Karpas-422 (cell line): ENCODE measurements around the gene ALDH16A1. TPM values are rescaled to one million over a fixed set of nuclear protein-coding genes. Genes with fewer than 3 reads are reported as not detected.

ENCODE experiments used
- DNase-seq: peaks from one replicate; pipeline ENCODE4 v3.0.0-alpha.2; 2015
- H2AFZ ChIP-seq: fragments of 200-600 bp; sonication (generic); 2 replicates; pipeline ENCODE4 v1.6.1; 2014; ENCODE audit warnings: antibody characterized with exemption, low read length, mixed read lengths
- H3K27ac ChIP-seq: fragments of 200-600 bp; sonication (generic); 2 replicates; pipeline ENCODE4 v1.5.1; 2014; ENCODE audit warnings: mild to moderate bottlenecking, low read length, moderate library complexity
- H3K27me3 ChIP-seq: fragments of 200-600 bp; sonication (generic); 2 replicates; pipeline ENCODE4 v1.6.1; 2014; ENCODE audit warnings: low read length, mixed read lengths
- H3K36me3 ChIP-seq: fragments of 200-600 bp; sonication (generic); 2 replicates; pipeline ENCODE4 v1.6.1; 2014; ENCODE audit warnings: low read length, mixed read lengths; ENCODE audit not compliant: insufficient read depth
- H3K4me1 ChIP-seq: fragments of 200-600 bp; sonication (generic); 2 replicates; pipeline ENCODE4 v1.6.1; 2014; ENCODE audit warnings: mild to moderate bottlenecking, low read length, mixed read lengths
- H3K4me2 ChIP-seq: fragments of 200-600 bp; sonication (generic); 2 replicates; pipeline ENCODE4 v1.6.1; 2014; ENCODE audit warnings: low read length, low read depth, mild to moderate bottlenecking; ENCODE audit not compliant: poor library complexity, severe bottlenecking
- H3K4me3 ChIP-seq: fragments of 200-600 bp; sonication (generic); 2 replicates; pipeline ENCODE4 v1.5.1; 2014; ENCODE audit warnings: mild to moderate bottlenecking, antibody characterized with exemption, low read length, mixed read lengths
- H3K79me2 ChIP-seq: fragments of 200-600 bp; sonication (generic); 2 replicates; pipeline ENCODE4 v1.6.1; 2014; ENCODE audit warnings: mild to moderate bottlenecking, low read length, mixed read lengths
- H3K9ac ChIP-seq: fragments of 200-600 bp; sonication (generic); 2 replicates; pipeline ENCODE4 v1.6.0; 2014; ENCODE audit warnings: low read length
- H3K9me2 ChIP-seq: fragments of 200-600 bp; sonication (generic), shearing (Covaris generic); replicated peaks from 2 replicates; pipeline ENCODE4 v1.6.0; 2014; ENCODE audit warnings: mild to moderate bottlenecking, low read length, moderate library complexity; ENCODE audit not compliant: insufficient read depth
- H3K9me3 ChIP-seq: fragments of 300-700, 200-600 bp; sonication (generic); 2 replicates; pipeline ENCODE4 v1.6.1; 2014; ENCODE audit warnings: low read length, mixed read lengths
- H4K20me1 ChIP-seq: fragments of 200-600 bp; sonication (generic); 2 replicates; pipeline ENCODE4 v1.6.1; 2014; ENCODE audit warnings: mild to moderate bottlenecking, antibody characterized with exemption, low read length, low read depth; ENCODE audit not compliant: insufficient read depth
- total RNA-seq: library from RNA; depleted of rRNA; stranded (reverse); fragments of >200 nt; shearing (Covaris generic); gene quantifications from 2 replicates; pipeline ENCODE4 v1.2.3, GENCODE V29; 2014; ENCODE audit warnings: low replicate concordance

The ALDH16A1 gene
- total RNA-seq, 1 experiment from 2014 or later = 15.9 TPM

GRCh38 chr19:49447485-49448431 is 5.3 kb upstream of the ALDH16A1 start:
- Histone ChIP-seq H2AFZ (no peak overlapping the region), H3K9ac (no peak overlapping the region), H3K4me1 (peaks cover 35% of the 10 kb centered on the region), H3K27ac (no peak overlapping the region), H3K4me2 (no peak overlapping the region), H3K27me3 (no peaks in the 10 kb centered on the region), H3K9me3 (no peaks in the 10 kb centered on the region), H3K36me3 (peaks cover 26% of the 10 kb centered on the region; the same call in 1 of the 2 replicates), H3K9me2 (no peaks in the 10 kb centered on the region), H3K4me3 (no peak overlapping the region), H3K79me2 (peaks cover 22% of the 10 kb centered on the region), H4K20me1 (0 out of 2 replicates have a peak, but pooled peaks cover 3% of the 10 kb centered on the region)
- peak; percentile 97 for DNase-seq

- Histone ChIP-seq H3K27me3 (no peaks in the 10 kb centered on the region), H3K9ac (no peak overlapping the region), H3K4me2 (no peak overlapping the region), H2AFZ (no peak overlapping the region), H3K27ac (no peak overlapping the region), H3K79me2 (peaks cover 22% of the 10 kb centered on the region), H4K20me1 (0 out of 2 replicates have a peak, but pooled peaks cover 3% of the 10 kb centered on the region), H3K4me3 (no peak overlapping the region), H3K9me3 (no peaks in the 10 kb centered on the region), H3K9me2 (no peaks in the 10 kb centered on the region), H3K36me3 (peaks cover 26% of the 10 kb centered on the region; the same call in 1 of the 2 replicates), H3K4me1 (peaks cover 31% of the 10 kb centered on the region)
- no peak for DNase-seq
These were observed 4.6 kb upstream of the ALDH16A1 start for GRCh38 chr19:49448432-49448786.

DNA sequence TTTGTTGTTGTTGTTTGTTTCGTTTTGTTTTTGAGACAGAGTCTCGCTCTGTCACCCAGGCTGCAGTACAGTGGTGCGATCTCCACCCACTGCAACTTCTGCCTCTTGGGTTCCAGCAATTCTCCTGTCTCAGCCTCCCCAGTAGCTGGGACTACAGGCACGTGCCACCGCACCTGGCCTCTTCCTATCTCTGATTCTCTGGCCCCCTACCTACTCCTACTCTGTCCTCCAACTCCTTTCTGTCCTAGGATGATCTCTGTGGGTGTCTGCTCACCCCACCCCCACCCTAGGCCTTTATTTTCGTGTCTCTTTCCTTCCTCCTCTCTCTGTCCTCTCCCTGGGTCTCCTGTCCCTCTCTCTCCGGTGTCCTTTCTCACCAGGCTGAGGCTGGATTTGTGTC is 2.6 kb upstream of the ALDH16A1 start:
- peaks cover 42% of the 10 kb centered on the region for H3K4me1 ChIP-seq
- H4K20me1 ChIP-seq = 0 out of 2 replicates have a peak, but pooled peaks cover 3% of the 10 kb centered on the region
- H3K79me2 ChIP-seq = peaks cover 39% of the 10 kb centered on the region
- H3K27ac ChIP-seq = peak overlapping the region; percentile 82; the same call in 1 of the 2 replicates
- peaks cover 26% of the 10 kb centered on the region; the same call in 1 of the 2 replicates for H3K36me3 ChIP-seq
- peak overlapping the region; percentile 96 for H3K4me3 ChIP-seq
- H2AFZ ChIP-seq = no peak overlapping the region
- no peaks in the 10 kb centered on the region for H3K9me2 ChIP-seq
- peak overlapping the region; percentile 95 for H3K9ac ChIP-seq
- DNase-seq = no peak
- H3K27me3 ChIP-seq = no peaks in the 10 kb centered on the region
- peak overlapping the region; percentile 99 for H3K4me2 ChIP-seq
- no peaks in the 10 kb centered on the region for H3K9me3 ChIP-seq

DNA sequence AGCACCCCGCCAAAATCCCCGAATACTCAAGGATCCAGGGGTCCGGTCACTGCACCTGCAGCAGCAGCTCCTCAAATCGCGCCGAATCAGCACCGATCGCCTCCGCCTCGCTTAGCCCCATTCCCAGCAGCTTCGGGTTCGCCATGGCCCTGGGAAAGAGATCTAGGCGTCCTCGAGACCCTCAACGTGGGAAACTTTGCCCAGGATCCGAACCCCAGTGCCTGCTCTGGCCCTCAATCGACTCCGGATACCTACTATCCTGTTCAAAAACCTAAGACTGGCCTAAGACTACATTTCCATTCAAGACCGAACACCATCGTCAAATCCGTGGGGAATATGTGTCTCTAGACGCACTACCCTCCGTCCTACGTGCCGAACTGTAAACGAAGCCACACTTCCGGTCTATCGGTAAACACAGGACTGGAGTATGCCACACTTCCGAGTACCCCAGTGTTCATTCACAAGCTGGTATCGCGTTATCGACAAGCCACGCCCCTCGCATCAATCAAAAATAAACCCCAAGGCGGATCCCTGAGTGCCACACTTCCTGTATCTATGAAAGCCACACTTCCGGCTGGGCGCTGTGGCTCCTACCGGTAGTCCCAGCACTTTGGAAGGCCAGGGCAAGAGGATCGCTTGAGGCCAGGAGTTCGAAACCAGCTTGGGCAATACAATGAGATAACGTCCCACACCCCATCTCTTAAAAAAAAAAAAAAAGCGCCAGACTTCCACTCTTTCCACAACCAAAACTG is 1.4 kb upstream of the ALDH16A1 start, which contains the start of gene PIH1D1:
TSS of gene PIH1D1 (minus strand) at position 385 of the 752 bp plus-strand sequence. CDS start at position 145, 240 bp downstream.
- Histone ChIP-seq H2AFZ (peak within 1 kb of the TSS; percentile 56; the same call in 1 of the 2 replicates), H3K79me2 (peaks cover 50% of the 10 kb centered on the region), H3K27me3 (no peaks in the 10 kb centered on the region), H4K20me1 (0 out of 2 replicates have a peak, but pooled peaks cover 3% of the 10 kb centered on the region), H3K27ac (peak within 1 kb of the TSS; percentile 95), H3K9ac (peak within 1 kb of the TSS; percentile 99), H3K9me2 (no peaks in the 10 kb centered on the region), H3K4me3 (peak within 1 kb of the TSS; percentile 96), H3K4me1 (peaks cover 41% of the 10 kb centered on the region), H3K9me3 (no peaks in the 10 kb centered on the region), H3K36me3 (peaks cover 32% of the 10 kb centered on the region; the same call in 1 of the 2 replicates), H3K4me2 (peak within 1 kb of the TSS; percentile 99)
- DNase-seq = peak; percentile 100

DNA sequence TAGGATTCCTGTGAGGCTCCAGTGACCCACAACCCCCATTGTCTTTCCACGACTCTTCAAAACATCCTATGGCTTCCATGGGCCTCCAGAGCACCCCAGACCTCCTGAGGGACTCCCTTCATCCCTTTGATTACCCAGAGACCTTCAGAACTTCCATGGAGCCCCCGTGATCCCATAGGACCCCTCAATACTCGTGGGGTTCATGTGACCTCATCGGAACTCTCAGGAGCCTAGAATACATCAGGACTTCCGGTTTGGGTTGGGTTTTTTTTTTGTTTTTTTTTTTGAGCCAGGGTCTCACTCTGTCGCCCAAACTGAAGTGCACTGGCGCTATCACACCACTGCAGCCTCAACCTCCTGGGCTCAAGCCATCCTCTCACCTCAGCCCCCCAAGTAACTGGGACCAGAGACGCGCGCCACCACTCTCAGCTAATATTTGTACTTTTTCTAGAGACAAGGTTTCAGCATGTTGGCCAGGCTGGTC is 774 bp downstream of the ALDH16A1 start:
- no peaks in the 10 kb centered on the region for H3K9me2 ChIP-seq
- peaks cover 21% of the 10 kb centered on the region; the same call in 1 of the 2 replicates for H3K36me3 ChIP-seq
- no peak overlapping the region for H2AFZ ChIP-seq
- peak overlapping the region; percentile 99 for H3K9ac ChIP-seq
- no peaks in the 10 kb centered on the region for H4K20me1 ChIP-seq
- H3K4me1 ChIP-seq = peaks cover 32% of the 10 kb centered on the region
- H3K4me3 ChIP-seq = peak overlapping the region; percentile 96
- H3K9me3 ChIP-seq = no peaks in the 10 kb centered on the region
- H3K27ac ChIP-seq = peak overlapping the region; percentile 95
- peak; percentile 83 for DNase-seq
- no peaks in the 10 kb centered on the region for H3K27me3 ChIP-seq
- peak overlapping the region; percentile 99 for H3K4me2 ChIP-seq
- H3K79me2 ChIP-seq = peaks cover 50% of the 10 kb centered on the region

DNA sequence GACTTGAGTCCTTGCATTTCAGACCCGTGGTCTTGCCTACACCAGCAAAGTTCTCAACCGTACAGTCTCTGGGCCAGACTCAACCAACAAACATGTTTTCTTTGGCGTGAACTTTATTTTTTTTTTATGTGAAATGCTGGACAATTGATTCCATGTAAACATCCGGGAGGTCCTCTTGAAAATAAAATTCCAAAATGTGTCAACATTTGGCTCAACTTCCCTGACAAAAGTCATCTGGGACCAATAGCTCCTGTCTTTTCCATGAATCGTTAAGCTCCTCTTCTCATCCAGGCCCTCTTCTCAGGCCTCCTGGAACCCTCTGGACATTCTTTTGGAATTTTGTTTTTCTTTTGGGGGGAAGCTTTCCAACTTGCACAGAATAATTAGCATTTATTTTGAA is 2.7 kb downstream of the ALDH16A1 start:
- peaks cover 23% of the 10 kb centered on the region for H3K4me1 ChIP-seq
- H3K4me3 ChIP-seq = no peak overlapping the region
- H3K9me2 ChIP-seq = no peaks in the 10 kb centered on the region
- no peak for DNase-seq
- H2AFZ ChIP-seq = no peak overlapping the region
- H3K4me2 ChIP-seq = no peak overlapping the region
- no peak overlapping the region for H3K9ac ChIP-seq
- peaks cover 35% of the 10 kb centered on the region for H3K79me2 ChIP-seq
- no peaks in the 10 kb centered on the region for H3K9me3 ChIP-seq
- no peaks in the 10 kb centered on the region for H4K20me1 ChIP-seq
- no peak overlapping the region for H3K27ac ChIP-seq
- no peaks in the 10 kb centered on the region for H3K27me3 ChIP-seq
- H3K36me3 ChIP-seq = peaks cover 17% of the 10 kb centered on the region; the same call in 1 of the 2 replicates

GRCh38 chr19:49456326-49456725 is 3.3 kb downstream of the ALDH16A1 start:
- DNase-seq = no peak
- Histone ChIP-seq H2AFZ (no peak overlapping the region), H3K9ac (no peak overlapping the region), H3K4me3 (no peak overlapping the region), H3K36me3 (peaks cover 17% of the 10 kb centered on the region; the same call in 1 of the 2 replicates), H3K27me3 (no peaks in the 10 kb centered on the region), H3K27ac (no peak overlapping the region), H4K20me1 (no peaks in the 10 kb centered on the region), H3K9me3 (no peaks in the 10 kb centered on the region), H3K4me2 (no peak overlapping the region), H3K4me1 (peaks cover 22% of the 10 kb centered on the region), H3K9me2 (no peaks in the 10 kb centered on the region), H3K79me2 (peaks cover 30% of the 10 kb centered on the region)
